Activated CD8-positive, alpha-beta memory T cell treated with anti-CD3 and anti-CD28 coated beads, Interleukin-2, amount 50 U/mL, for 1 hour (primary cell): ENCODE measurements around the gene RPL27A.

Experiments
- DNase-seq: peaks from one replicate; pipeline ENCODE4 v3.0.0-alpha.2; 2020; ENCODE audit errors: extremely low read depth

RPL27A gene

GRCh38 chr11:8699903-8700302 lies 17.3 kb downstream of the RPL27A start:
- no peak for DNase-seq

GRCh38 chr11:8701891-8702597 lies 19.5 kb downstream of the RPL27A start:
- no peak for DNase-seq

GRCh38 chr11:8702598-8702915 lies 20.0 kb downstream of the RPL27A start:
- DNase-seq, result no peak

GRCh38 chr11:8704136-8704535 lies 21.5 kb downstream of the RPL27A start:
- DNase-seq, result no peak

GRCh38 chr11:8705146-8705545 lies 22.6 kb downstream of the RPL27A start:
- no peak for DNase-seq

- DNase-seq, result no peak
Measured at GRCh38 chr11:8706673-8707432, 24.3 kb downstream of the RPL27A start.

GRCh38 chr11:8707541-8708191 lies 25.1 kb downstream of the RPL27A start:
- no peak for DNase-seq

GRCh38 chr11:8709002-8709672 lies 26.5 kb downstream of the RPL27A start:
- no peak for DNase-seq

- DNase-seq, result no peak
Measured at GRCh38 chr11:8709777-8710176, 27.2 kb downstream of the RPL27A start.

GRCh38 chr11:8711895-8712442 lies 29.4 kb downstream of the RPL27A start:
- DNase-seq, result no peak

- no peak for DNase-seq
Measured at GRCh38 chr11:8712506-8712905, 29.9 kb downstream of the RPL27A start.

GRCh38 chr11:8713760-8714454 lies 31.3 kb downstream of the RPL27A start:
- DNase-seq, result no peak

GRCh38 chr11:8714622-8715225 lies 32.1 kb downstream of the RPL27A start:
- no peak for DNase-seq

GRCh38 chr11:8715501-8715900 lies 32.9 kb downstream of the RPL27A start:
- no peak for DNase-seq

GRCh38 chr11:8717544-8717875 lies 34.9 kb downstream of the RPL27A start:
- no peak for DNase-seq

- no peak for DNase-seq
Measured at GRCh38 chr11:8717876-8718753, 35.5 kb downstream of the RPL27A start.

GRCh38 chr11:8719211-8719649 lies 36.6 kb downstream of the RPL27A start:
- no peak for DNase-seq

- no peak for DNase-seq
Measured at GRCh38 chr11:8719721-8720120, 37.1 kb downstream of the RPL27A start.

- DNase-seq, result no peak
Measured at GRCh38 chr11:8720352-8720751, 37.8 kb downstream of the RPL27A start.
